Measurements from ENCODE around the gene ZNF575.

The ZNF575 gene
- total RNA-seq = 0 to 0.85 (median 0.29) reads per million in 18 experiments

DNA sequence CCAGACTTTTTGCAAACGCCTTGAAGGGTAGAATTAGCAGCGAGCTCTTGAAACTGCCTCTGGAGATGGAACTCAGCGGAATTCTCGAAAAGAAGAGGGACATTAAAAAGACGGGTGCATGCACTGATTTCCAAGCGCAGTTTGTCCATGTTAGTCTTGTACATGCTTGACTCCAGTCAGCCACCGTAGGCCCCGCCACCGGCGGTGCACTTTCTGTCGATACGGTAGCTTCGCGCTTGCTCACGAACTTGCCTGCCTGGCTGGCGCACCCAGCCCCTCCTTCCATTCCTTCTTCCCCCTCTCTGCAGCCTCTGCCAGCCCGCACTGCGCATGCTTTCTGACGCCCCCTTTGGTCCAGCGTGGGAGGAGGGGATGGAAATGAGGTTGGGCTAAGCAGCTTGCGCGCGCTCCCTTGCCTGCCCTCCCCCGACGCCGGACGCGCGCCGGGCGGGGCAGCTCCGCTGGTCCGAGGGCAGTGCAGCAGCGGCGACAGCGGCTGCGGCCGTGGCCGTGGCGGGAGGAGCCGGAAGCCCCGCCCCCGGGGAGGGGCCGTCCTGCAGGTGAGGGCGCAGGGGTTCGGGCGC is at the start of gene ZNF575:
TSS of gene ZNF575 (plus strand) at position 227 of the 584 bp plus-strand sequence. CDS start 1,235 bp downstream, outside the sequence.
- peak; percentile 96 to 97 for DNase-seq

- DNase-seq = no peak
Observed at GRCh38 chr19:43483281-43483680, 49.7 kb upstream of the ZNF575 start.

GRCh38 chr19:43485951-43486350 is 47.0 kb upstream of the ZNF575 start:
- peak; percentile 37 to 49 for DNase-seq

DNA sequence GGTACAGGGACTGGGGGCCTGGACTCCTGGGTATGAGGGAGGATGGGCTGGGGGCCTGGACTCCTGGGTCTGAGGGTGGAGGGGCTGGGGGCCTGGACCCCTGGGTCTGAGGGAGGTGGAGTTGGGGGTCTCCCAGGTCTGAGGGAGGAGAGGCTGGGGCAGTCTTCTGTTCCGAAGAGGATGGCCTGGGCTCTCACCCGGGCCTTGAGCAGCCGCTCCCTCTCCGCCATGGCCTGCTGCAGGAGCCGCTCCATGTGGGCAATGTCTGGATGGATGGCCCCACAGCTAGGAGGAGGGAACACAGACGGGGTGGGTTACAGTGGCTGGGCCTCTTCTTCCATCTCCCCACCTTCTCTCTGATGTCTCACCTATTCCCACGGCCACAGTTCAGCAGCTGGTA is 46.6 kb upstream of the ZNF575 start:
- no peak for DNase-seq

DNA sequence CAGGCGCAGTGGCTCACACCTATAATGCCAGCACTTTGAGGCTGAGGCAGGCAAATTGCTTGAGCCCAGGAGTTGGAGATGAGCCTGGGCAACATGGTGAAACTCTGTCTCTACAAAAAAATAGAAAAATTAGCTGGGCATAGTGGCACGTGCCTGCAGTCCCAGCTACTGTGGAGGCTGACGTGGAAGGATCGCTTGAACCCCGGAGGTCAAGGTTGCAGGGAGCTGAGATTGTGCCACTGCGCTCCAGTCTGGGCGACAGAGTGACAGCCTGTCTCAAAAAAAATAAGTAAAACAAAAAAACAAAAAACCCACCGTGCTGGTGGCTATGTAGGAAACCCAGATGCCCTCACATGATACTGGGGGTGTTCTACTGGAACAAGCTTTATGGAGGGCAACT is 44.8 kb upstream of the ZNF575 start:
- no peak for DNase-seq

DNA sequence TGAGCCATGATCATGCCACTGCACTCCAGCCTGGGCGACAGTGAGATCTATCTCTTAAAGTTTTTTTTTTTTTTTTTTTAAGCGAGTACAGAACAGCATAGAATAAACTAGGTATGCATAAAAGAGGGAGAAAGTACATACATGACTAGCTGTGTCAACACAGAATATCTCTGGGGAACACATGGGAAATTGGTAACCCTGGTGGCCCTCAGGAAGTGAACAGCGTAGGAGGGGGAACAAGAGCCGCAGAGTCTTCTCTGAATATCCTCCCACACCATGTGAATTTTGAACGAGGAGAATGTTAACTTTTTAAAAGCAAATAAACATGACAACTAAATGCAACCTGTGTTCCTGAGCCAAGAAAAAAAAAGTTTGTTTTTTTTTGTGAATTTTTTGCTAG is 43.7 kb upstream of the ZNF575 start:
- peak; percentile 73 to 81 for DNase-seq

- no peak for DNase-seq
Observed at GRCh38 chr19:43489979-43490599, 42.9 kb upstream of the ZNF575 start.

GRCh38 chr19:43490759-43491158 is 42.2 kb upstream of the ZNF575 start:
- no peak for DNase-seq

- DNase-seq = no peak
Observed at GRCh38 chr19:43495082-43495481, 37.9 kb upstream of the ZNF575 start.

DNA sequence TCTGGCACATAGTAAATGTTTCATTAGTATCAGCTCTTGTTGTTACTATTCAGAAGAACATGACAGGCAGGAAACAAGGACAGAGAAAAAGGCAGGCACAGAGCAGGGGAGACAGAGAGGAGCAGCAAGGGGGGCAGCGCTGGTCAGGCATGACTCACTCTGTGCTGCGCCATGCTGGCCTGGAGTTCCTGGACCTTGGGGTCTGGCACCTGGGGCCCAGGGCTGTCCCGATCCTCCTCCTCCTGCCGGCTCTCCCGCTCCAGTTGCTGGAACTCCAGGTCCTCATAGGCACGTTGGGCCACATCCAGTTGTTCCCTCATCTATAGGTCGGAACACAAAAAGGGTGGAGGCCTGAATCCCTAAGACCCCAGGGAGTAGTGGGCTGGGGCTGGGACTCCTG is 36.0 kb upstream of the ZNF575 start:
- no peak for DNase-seq

- no peak for DNase-seq
Observed at GRCh38 chr19:43498233-43498842, 34.6 kb upstream of the ZNF575 start.

GRCh38 chr19:43499042-43499441 is 33.9 kb upstream of the ZNF575 start:
- no peak for DNase-seq

DNA sequence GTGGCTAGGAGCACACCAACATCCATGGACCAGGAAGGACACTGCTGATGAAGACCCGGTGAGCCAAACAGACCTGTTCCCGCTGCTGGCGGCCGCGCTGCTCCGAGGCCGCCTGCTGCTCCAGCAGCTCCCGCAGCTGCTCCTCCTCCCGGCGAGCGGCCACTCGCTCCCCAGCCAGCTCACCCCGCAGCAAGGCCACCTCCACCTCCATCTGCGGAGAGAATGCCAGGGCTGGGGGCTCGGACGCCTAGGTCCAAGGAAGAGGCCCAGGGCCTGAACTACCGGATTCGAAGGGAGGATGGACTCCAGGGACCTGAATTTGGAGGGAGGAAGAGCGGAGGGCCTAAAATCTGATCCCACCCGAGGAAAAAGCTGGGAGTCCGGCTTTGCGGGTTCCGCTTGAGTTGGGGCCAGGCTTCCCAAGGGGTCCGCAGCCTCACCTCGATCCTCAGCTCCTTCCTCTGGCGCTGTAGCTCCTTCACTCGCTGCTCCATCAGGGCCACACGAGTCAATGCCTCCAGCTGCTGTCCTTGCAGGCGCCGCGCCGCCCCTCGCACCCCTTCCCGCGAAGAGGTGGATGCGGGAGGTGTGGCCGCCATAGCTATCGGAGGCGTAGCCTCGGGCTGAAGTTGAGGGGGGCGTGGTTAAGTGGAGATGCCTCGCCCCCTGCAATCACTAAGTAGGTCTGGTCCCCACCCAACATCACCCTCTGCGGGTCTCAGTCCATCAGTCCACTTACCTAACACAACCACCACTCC is 31.1 kb upstream of the ZNF575 start:
- no peak for DNase-seq

DNA sequence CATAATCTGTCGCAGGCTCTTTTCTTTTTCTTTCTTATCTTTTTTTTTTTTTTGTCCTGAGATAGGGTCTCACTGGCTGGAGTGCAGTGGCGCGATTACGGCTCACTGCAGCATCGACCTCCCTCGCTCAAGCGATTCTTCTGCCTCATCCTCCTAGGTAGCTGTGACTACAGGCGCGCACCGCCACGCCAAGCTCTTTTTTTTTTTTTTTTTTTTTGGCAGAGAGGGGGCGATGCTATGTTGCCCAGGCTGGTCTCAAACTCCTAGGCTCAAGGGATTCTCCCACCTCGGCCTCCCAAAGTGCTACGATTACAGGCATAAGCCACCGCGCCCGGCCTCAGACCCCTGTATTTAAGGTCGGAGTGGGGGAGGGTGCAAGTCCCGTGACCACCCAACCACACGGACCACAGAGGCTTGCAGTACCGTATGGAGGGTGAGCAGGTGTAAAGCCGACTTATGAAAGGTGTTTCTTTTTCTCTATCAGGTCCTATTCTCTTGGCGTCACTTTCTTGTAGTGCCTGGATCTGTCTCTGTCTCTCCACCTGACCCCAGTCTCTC is 30.5 kb upstream of the ZNF575 start:
- no peak for DNase-seq

- peak; percentile 90 to 93 for DNase-seq
Observed at GRCh38 chr19:43503501-43504425, 29.2 kb upstream of the ZNF575 start.

DNA sequence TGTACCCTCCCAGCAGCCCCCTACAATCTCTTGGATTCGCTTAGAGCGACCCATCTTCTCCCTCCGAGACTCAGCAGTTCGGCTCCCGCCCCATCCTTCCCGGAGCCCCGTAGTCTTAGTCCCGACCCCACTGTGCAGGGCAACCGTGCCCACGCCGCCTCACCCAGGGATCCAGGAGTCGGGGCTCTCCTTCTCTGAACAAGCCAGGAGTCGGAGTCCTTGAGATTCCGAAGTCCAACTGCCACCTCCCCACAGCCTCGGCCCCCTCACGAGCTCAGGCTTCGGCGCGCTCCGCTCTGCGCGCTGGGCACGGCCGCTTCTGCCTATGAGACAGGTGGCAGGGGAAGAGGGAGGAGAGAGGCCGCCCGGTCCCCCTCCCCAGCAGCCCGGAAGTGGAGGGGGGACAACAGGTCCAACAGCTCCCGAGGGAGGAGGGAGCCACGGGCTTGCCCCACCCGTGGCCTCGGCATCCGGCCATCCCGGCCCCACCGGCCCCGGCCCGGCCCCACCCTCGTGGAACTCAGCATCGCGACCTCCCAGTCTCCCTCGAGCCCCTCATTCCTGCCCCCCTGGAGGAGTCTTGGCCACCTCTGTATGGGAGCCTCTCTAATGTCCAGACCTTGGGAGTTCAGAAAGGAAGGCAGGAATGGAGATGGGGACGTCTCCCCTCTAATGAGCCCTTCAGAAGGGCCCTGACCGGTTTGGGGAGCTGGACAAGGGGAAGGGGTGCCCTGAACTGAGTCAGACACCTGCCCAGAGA is 28.4 kb upstream of the ZNF575 start, which contains the start of gene PHLDB3:
TSS of gene PHLDB3 (minus strand) at position 321 of the 760 bp plus-strand sequence. CDS start 628 bp downstream, outside the sequence.
- no peak for DNase-seq

GRCh38 chr19:43505186-43505456 is 27.9 kb upstream of the ZNF575 start:
- DNase-seq = no peak

- no peak for DNase-seq
Observed at GRCh38 chr19:43505941-43506340, 27.0 kb upstream of the ZNF575 start.

- no peak for DNase-seq
Observed at GRCh38 chr19:43506629-43507028, 26.4 kb upstream of the ZNF575 start.

DNA sequence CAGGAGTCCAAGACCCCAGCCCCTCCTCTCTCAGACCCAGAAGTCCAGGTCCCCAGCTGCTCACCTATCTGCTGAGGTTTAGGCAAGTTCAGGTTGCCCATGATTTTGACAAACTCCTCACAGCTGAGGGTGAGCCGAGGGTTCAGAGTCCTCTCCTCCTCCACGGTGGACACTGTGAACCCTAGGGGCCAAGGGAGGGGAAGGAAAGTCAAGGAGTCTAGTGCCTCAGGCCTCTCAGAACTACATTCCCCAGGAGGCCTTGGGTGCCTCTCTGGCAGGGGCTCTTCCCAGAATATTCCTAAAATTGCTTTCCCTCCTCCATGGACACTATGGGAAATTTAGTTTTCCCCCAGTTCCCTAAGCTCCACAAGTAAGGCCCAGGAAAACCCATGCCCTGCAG is 25.1 kb upstream of the ZNF575 start:
- DNase-seq = no peak

GRCh38 chr19:43510713-43511112 is 22.3 kb upstream of the ZNF575 start:
- no peak for DNase-seq
